Natural killer cell treated with Interleukin-12 subunit alpha and Interleukin-12 subunit beta and Interleukin-15 and Interleukin-18, amount 100 ng/mL, for 72 hours (primary cell): ENCODE results near the gene RNASE8. TPM values are rescaled to one million over a fixed set of nuclear protein-coding genes. Genes with fewer than 3 reads are reported as not detected.

ENCODE experiments used
- ATAC-seq, 2 donors: fragments of 150-1000 bp; cut with Tn5 transposase in 1 of 2; sonication (Bioruptor Pico), chemical (Tn5 transposase) in 1 of 2; 2 replicates each; pipeline ENCODE4 v1.10.0; 2021
- DNase-seq: peaks from one replicate; pipeline ENCODE4 v3.0.0; 2022; ENCODE audit warnings: low spot score
- H3K27ac Mint-ChIP-seq, 2 donors: 1 replicate in 1 of 2; 2 replicates in 1 of 2; pipeline ENCODE4 v1.8.0; 2022; ENCODE audit warnings: mixed read lengths in 2 of 2, mild to moderate bottlenecking in 1 of 2, moderate library complexity in 1 of 2
- H3K27me3 Mint-ChIP-seq, 2 donors: 1 replicate in 1 of 2; 2 replicates in 1 of 2; pipeline ENCODE4 v1.8.0; 2022; ENCODE audit warnings: mixed read lengths in 2 of 2
- H3K36me3 Mint-ChIP-seq: one replicate; pipeline ENCODE4 v1.8.0; 2022; ENCODE audit warnings: mixed read lengths
- H3K4me1 Mint-ChIP-seq, 2 donors: 1 replicate in 1 of 2; 2 replicates in 1 of 2; pipeline ENCODE4 v1.8.0; 2022; ENCODE audit warnings: low read depth in 2 of 2, mixed read lengths in 2 of 2, mild to moderate bottlenecking in 1 of 2
- H3K4me3 Mint-ChIP-seq: one replicate; pipeline ENCODE4 v1.8.0; 2022; ENCODE audit warnings: mixed read lengths
- H3K9me3 Mint-ChIP-seq: 2 replicates; pipeline ENCODE4 v1.8.0; 2022; ENCODE audit warnings: mixed read lengths
- total RNA-seq, 2 donors: library from RNA; stranded (reverse); gene quantifications; one replicate each; pipeline ENCODE4 v1.2.3, GENCODE V29; 2022

Gene RNASE8
- total RNA-seq, 2 donors from 2014 or later, result not detected

DNA sequence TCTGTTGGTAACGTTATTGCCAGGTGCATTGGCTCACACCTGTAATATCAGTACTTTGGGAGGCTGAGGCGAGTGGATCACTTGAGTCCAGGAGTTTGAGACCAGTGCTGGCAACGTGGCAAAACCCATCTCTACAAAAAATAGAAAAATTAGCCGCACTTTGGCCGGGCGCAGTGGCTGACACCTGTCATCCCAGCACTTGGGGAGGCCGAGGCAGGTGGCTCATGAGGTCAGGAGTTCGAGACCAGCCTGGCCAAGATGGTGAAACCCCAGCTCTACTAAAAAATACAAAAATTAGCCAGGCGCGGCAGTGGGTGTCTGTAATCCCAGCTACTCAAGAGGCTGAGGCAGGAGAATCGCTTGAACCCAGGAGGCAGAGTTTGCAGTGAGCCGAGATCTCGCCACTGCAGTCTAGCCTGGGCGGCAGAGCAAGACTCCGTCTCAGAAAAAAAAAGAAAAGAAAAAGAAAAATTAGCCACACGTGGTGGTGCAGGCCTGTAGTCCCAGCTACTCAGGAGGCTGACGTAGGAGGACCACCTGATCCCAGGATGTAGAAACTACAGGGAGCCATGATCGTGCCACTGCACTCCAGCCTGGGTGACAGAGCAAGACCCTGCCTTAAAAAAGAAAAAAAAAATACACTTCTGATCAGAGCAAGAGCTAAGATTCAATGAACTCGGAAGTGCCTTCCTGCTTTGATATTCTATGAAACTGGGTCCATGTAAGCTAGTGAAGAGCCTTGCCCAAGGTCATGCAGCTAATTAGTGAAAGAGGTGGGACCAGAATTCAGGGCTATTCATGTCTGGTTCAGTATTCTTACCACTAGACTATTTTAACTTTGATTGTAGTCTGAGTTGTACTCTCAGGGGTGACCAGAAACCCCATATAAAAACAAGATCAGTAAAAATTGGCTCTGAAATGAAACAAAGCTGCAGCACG is 4.2 kb upstream of the RNASE8 start:
- Mint-ChIP-seq H3K27me3 (peaks cover 5 to 11% of the 10 kb centered on the region in 2 donors), H3K27ac (no peak overlapping the region), H3K4me1 (no peaks in the 10 kb centered on the region), H3K9me3 (no peaks in the 10 kb centered on the region), H3K4me3 (no peak overlapping the region), H3K36me3 (no peaks in the 10 kb centered on the region)
- ATAC-seq (no peak), DNase-seq (no peak)

DNA sequence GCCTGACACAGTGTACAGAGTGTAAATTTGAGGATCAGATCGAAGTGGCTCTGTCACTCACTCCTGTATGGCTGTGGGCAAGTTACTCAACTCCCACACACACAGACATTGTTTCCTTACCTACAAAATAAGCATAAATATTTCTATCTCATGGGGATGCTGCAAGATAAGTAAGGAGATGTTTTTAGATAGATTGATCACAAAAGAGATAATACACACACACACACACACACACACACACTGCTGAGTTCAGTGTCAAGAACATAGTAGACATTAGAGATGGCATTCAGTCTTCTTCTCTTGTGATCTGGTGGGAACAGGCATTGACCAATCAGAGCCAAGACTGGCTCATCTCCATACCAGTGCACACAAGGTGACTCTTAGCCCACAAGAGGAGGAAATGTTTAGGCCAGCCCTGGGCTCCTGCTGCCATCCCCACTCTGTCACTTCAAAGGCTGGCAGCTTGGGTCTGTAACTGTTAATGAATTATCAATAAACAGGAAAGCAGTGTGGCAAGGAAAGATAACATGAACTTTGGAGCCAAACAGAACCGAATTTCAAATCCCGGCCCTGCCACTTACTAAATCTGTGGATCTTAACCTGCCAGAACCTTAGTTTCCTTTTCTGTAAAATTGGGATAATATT is 3.4 kb upstream of the RNASE8 start:
- Mint-ChIP-seq H3K36me3 (no peaks in the 10 kb centered on the region), H3K4me3 (no peak overlapping the region), H3K9me3 (no peaks in the 10 kb centered on the region), H3K4me1 (no peaks in the 10 kb centered on the region), H3K27ac (no peak overlapping the region), H3K27me3 (peaks cover 2 to 11% of the 10 kb centered on the region in 2 donors)
- ATAC-seq (peak in 1 of 2 donors; percentile 14), DNase-seq (no peak)

DNA sequence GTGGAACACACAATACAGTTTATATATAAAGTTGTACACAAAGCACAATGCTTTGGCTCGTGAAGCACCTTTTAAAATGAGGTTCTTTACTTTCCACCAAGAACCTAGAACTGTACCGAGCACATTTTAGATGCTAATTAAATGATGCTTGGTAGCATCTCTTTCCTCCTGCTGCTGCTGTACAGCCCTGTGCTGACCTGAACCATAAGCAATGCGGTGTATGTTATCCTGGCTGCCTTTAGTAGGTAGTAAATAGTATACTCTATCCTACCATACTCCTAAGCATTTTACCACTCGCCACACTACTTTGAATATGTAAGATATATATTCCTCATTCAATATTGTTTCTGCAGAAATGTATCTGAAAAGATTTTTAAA is 2.9 kb upstream of the RNASE8 start:
- Mint-ChIP-seq H3K27me3 (peaks cover 4 to 14% of the 10 kb centered on the region in 2 donors), H3K36me3 (no peaks in the 10 kb centered on the region), H3K9me3 (no peaks in the 10 kb centered on the region), H3K4me3 (no peak overlapping the region), H3K27ac (no peak overlapping the region), H3K4me1 (no peaks in the 10 kb centered on the region)
- DNase-seq (no peak), ATAC-seq (no peak)

DNA sequence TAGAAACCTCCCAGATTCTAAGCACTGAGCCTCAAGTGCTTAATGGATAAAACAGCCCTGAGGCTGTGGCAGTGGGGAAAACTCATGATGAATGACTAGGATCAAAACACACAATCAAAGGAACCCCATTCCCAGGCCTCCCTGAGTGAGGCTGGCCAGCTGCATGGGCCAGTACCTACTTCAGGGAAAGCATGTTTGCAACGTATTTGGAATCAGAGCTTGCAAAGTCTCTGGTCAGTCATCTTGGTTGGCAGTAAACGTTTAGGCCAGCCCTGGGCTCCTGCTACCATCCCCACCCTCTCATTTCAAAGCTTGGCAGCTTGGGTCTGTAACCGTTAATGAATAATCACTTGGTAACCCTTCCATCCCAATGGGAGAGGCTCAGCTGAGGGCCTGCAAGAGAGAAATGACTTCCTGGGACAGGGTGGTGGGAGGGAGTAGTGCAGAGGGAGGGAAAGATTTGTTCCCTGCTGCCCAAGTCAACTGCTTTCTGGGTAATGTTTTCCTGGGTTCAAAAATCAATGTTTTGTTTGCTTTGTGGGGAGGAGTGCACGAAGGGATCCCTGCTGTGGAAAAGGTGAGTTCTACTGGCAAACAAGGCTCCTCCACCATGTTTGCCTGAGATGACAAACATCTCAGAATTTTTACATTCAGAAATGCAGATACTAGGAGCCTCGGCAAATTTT is 2.0 kb upstream of the RNASE8 start:
- no peak overlapping the region for H3K27ac Mint-ChIP-seq
- H3K9me3 Mint-ChIP-seq, result no peaks in the 10 kb centered on the region

DNA sequence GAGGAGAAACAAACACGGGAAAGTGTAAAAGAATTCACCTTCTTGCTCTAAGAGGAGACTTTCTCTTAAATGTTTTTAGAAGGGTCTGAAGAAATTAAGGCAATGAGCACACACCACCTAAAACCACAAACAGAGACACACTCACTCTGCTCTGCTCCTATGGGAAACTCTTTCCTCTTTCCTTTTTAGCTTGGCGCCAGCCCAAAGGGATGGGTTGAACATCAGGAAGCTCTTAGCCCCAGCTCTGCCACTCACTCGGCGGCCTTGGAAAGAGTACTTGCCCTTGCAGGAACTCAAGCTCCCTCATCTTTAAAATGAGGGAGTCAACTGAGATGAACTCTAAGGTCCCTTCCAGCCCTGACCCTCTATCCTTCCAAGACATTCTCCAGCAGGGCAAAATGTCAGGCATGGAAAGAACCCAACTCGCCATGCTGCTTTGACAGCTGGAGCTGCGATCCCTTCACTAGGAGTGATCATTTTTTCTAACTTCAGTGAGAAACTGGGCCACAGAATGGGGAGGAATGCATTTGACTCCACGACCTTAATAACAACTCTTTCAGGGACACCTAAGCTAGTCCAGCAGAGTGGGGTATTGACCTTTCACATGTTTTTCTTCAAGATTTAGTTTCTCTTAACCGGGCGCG is 980 bp upstream of the RNASE8 start:
- Mint-ChIP-seq H3K36me3 (no peaks in the 10 kb centered on the region), H3K4me1 (no peaks in the 10 kb centered on the region), H3K27me3 (peaks cover 12 to 31% of the 10 kb centered on the region in 2 donors), H3K9me3 (no peaks in the 10 kb centered on the region), H3K27ac (no peak overlapping the region), H3K4me3 (no peak overlapping the region)
- DNase-seq (no peak), ATAC-seq (no peak)

More for the DNA sequence above, 2.0 kb upstream of the RNASE8 start:
- DNase-seq (no peak), ATAC-seq (no peak)
- Mint-ChIP-seq H3K27me3 (peaks cover 10 to 22% of the 10 kb centered on the region in 2 donors), H3K4me1 (no peaks in the 10 kb centered on the region), H3K4me3 (no peak overlapping the region), H3K36me3 (no peaks in the 10 kb centered on the region)

DNA sequence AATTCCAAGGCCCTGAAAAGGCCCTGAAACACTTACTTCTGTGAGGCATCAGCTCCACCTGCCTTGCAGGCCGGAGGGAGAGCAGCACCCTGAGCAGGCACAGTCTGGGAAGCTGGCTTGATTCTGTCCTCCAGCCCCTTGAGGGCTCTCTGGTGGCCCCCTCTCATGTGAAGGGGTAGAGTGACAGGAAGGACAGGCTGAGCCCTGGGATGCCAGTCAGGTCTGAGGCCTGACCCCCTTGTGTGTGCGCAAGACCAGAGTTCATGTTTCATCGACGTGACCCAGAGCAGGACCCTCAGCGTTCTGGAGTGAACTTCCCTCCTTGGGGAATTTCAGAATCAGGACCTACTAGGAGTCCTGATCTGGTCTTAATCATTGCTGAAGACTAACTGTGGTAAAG is 1.3 kb downstream of the RNASE8 start:
- H3K27ac Mint-ChIP-seq, result no peak overlapping the region
- H3K4me1 Mint-ChIP-seq, result no peaks in the 10 kb centered on the region
- H3K4me3 Mint-ChIP-seq, result no peak overlapping the region
- no peaks in the 10 kb centered on the region for H3K36me3 Mint-ChIP-seq
- no peak for DNase-seq
- H3K9me3 Mint-ChIP-seq, result no peaks in the 10 kb centered on the region
- H3K27me3 Mint-ChIP-seq, result peaks cover 23 to 36% of the 10 kb centered on the region in 2 donors
- peak in 1 of 2 donors; percentile 52 for ATAC-seq

DNA sequence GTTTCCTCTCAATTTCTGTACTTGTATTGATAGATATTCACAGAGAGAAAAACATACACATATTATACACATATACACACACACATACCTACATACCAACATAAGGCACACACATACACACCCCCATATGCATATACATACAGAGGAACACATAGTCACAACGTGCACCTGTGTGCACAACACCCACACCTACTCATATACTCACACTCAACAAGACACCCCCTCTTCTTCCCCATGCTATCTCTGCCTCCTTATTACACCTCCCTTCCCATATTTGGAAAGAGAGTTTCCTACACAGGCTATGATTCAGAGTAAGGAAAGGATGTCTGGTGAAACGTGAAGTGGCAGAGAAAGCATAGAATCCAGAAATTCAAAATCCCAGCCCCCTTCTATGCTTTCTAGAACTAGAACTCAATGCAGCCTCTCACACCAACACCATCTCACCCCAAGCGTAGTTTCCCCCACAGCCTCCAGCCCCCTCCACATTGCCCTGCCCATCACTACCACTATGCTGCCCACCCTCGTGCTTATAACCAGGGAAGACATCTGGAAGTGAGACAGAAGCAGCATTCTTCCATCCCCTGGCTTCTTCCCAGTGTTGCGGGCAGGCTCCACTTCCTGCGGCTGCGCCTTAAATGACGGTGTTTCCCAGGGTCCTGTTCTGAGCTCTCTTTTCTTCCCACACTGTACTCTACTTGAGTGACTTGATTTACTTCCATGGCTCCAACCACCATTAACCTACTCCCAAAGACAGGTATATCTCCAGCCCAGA is 2.4 kb downstream of the RNASE8 start:
- Mint-ChIP-seq H3K4me3 (no peak overlapping the region), H3K27me3 (peaks cover 24 to 39% of the 10 kb centered on the region in 2 donors), H3K9me3 (no peaks in the 10 kb centered on the region), H3K4me1 (no peaks in the 10 kb centered on the region), H3K36me3 (no peaks in the 10 kb centered on the region), H3K27ac (no peak overlapping the region)
- DNase-seq, result no peak
- no peak for ATAC-seq

DNA sequence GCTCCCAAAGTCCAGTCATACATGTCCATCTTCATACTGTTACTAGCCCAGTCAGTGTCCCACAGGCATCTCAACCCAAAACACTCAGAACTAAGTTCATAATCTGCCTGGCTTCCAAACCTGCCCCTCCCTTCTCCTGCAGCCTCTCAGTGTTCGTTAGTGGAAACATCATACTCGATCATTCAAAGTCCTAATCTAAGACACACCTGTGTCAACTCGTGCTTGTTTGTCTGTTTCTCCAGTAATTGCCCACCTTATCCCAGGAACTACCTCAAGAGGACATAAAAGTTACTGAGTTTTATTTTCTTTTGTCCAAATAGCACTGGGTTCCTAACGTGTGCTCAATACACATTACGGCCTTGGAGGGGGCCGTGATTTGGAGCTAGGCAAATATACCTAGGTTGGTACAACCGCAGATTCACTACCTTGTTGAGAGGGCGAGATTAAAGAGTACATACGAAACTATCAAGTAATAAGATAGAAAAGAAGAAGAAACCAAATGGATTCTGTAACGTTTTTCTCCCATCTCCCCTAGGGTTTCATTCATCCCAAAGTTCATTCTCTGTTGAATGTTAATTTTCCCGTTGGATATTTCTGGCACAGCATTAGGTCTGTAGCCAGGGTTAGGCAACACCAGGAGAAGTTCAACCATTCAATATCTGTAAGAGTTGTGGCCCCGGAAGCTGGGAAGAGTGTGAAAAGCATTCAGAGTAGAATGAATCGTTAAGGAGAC is 3.2 kb downstream of the RNASE8 start:
- H3K27ac Mint-ChIP-seq, result no peak overlapping the region
- no peak overlapping the region for H3K4me3 Mint-ChIP-seq
- H3K4me1 Mint-ChIP-seq, result no peaks in the 10 kb centered on the region
- ATAC-seq (no peak), DNase-seq (no peak)
- no peaks in the 10 kb centered on the region for H3K36me3 Mint-ChIP-seq
- no peaks in the 10 kb centered on the region for H3K9me3 Mint-ChIP-seq
- H3K27me3 Mint-ChIP-seq, result peaks cover 31 to 47% of the 10 kb centered on the region in 2 donors

DNA sequence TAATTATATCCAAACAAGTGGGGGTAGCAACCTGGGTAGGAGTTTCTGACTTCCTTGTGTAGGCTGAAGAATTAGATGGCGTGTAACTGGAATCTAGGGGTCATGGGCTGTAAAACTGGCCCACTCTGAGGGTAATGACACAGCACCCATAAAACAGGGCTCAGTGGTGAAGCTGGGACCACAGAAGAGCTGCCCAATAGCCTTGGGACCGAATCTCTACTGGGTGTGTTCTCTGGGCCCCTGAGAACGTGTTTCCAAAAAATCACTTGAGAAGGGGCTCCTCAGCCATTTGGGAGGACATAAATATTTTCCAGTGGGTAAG is 3.7 kb downstream of the RNASE8 start:
- no peak overlapping the region for H3K4me3 Mint-ChIP-seq
- H3K9me3 Mint-ChIP-seq, result no peaks in the 10 kb centered on the region
- H3K4me1 Mint-ChIP-seq, result no peaks in the 10 kb centered on the region
- no peak for ATAC-seq
- no peak overlapping the region for H3K27ac Mint-ChIP-seq
- H3K36me3 Mint-ChIP-seq, result no peaks in the 10 kb centered on the region
- no peak for DNase-seq
- peaks cover 34 to 52% of the 10 kb centered on the region in 2 donors for H3K27me3 Mint-ChIP-seq

DNA sequence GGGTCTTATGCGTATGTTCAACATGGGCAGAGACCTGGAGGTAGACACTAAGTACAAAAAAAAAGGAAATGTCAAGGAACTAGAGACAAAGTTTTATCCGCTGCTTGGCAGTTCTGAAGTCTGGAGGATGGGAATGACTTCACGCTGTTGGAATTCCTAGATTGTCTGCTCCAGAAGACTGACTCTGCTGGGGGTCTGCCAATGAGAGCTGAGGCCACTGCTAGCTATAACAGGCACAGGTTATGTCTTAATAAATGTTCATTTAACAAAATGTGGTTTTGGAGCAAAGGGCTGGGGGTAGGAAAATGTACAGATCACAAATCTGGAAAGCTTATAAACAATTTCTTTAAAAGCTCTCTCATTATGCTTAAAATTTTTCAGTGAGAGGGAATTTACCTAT is 5.9 kb downstream of the RNASE8 start:
- Mint-ChIP-seq H3K27me3 (peaks cover 44 to 74% of the 10 kb centered on the region in 2 donors), H3K27ac (no peak overlapping the region), H3K4me3 (no peak overlapping the region), H3K4me1 (peaks cover under 1 to 2% of the 10 kb centered on the region in 2 donors), H3K36me3 (no peaks in the 10 kb centered on the region), H3K9me3 (no peaks in the 10 kb centered on the region)
- ATAC-seq (no peak), DNase-seq (no peak)

DNA sequence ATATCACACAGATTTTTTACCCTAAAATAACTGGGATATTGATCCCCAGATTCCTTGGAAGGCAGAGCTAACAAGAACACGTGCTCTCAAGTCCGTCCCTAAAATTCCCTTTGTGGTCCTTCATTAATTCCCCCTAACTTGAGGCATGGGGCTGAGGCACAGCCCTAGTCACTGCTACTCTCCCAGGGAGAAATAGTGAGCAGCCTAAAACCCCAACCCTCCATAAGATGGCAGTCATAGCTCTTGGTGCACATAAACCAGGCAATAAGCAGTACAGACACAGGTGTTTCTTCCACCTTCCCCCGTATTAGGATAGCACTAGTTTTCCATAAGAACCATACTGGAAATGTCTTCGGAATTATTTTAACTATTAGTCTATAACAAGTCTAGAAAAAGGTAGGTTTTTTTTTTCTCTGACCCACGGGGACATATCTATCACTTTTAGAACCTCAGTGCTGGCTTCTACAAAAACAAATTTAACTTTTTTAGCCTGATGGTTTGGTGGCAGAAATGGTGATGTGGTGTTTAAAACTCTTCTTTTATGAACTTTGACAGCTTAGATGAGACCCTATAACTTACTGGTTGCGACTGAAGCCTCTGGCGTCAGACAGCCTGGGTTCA is 9.4 kb downstream of the RNASE8 start:
- H3K27ac Mint-ChIP-seq, result no peak overlapping the region
- H3K9me3 Mint-ChIP-seq, result no peaks in the 10 kb centered on the region
- peaks cover 55 to 69% of the 10 kb centered on the region in 2 donors for H3K27me3 Mint-ChIP-seq
- H3K4me3 Mint-ChIP-seq, result no peak overlapping the region
- ATAC-seq (no peak), DNase-seq (no peak)
- H3K36me3 Mint-ChIP-seq, result no peaks in the 10 kb centered on the region
- H3K4me1 Mint-ChIP-seq, result peaks cover 21 to 30% of the 10 kb centered on the region in 2 donors
